Lower lobe of right lung (tissue), 2 donors: ENCODE data around the gene RPRML. TPM values are rescaled to one million over a fixed set of nuclear protein-coding genes. Genes with fewer than 3 reads are reported as not detected.
A peak's percentile ranks its signal among the peaks of the same experiment; 100 is the strongest.

ENCODE experiments used
- ATAC-seq, 2 donors: fragments of 200-7000 bp; cut with Tn5 transposase; one replicate each; pipeline ENCODE4 v1.9.1; 2020 to 2022; ENCODE audit warnings: mild to moderate bottlenecking in 2 of 2, moderate library complexity in 2 of 2
- DNase-seq: peaks from one replicate; pipeline ENCODE4 v3.0.0-alpha.2; 2020
- H3K27ac ChIP-seq: fragments of 200-600 bp; one replicate; pipeline ENCODE4 v1.8.0; 2022
- H3K27me3 ChIP-seq: fragments of 200-600 bp; one replicate; pipeline ENCODE4 v1.8.0; 2022; ENCODE audit warnings: low read depth
- H3K36me3 ChIP-seq: fragments of 200-600 bp; one replicate; pipeline ENCODE4 v1.8.0; 2022; ENCODE audit warnings: mild to moderate bottlenecking
- H3K4me1 ChIP-seq: fragments of 200-600 bp; one replicate; pipeline ENCODE4 v1.8.0; 2022
- H3K4me3 ChIP-seq: fragments of 200-600 bp; one replicate; pipeline ENCODE4 v1.8.0; 2022; ENCODE audit warnings: mild to moderate bottlenecking
- H3K9me3 ChIP-seq: fragments of 200-600 bp; one replicate; pipeline ENCODE4 v1.8.0; 2022
- intact Hi-C: fragments of 100-400 bp; cut with DNase I; formaldehyde crosslinking; loops from one replicate; pipeline ENCODE4 v1.11.0; 2022
- microRNA-seq: library from miRNA; unstranded; fragments of <30 nt; microRNA quantifications from one replicate; pipeline ENCODE4 v1.2.0, GENCODE V29; 2020; ENCODE audit warnings: borderline number of aligned reads
- total RNA-seq: library from RNA; stranded (reverse); fragmentation: NEBNext Ultra II Directional; extraction: Animal tissue kit (Norgen Biotek cat#: 25700); gene quantifications from one replicate; pipeline ENCODE4 v1.2.1, GENCODE V29; 2021
- TF ChIP-seq, protein P1 (sequence below): fragments of 200-600 bp; IDR thresholded peaks from one replicate; pipeline ENCODE4 v1.8.0; 2022; ENCODE audit warnings: antibody characterized with exemption, mild to moderate bottlenecking
- donor health status: DM: no; HTN: yes; CAD: no; lungs with severe emphysema.

RPRML gene
- total RNA-seq, 1 donor from 2014 or later, result not detected

DNA sequence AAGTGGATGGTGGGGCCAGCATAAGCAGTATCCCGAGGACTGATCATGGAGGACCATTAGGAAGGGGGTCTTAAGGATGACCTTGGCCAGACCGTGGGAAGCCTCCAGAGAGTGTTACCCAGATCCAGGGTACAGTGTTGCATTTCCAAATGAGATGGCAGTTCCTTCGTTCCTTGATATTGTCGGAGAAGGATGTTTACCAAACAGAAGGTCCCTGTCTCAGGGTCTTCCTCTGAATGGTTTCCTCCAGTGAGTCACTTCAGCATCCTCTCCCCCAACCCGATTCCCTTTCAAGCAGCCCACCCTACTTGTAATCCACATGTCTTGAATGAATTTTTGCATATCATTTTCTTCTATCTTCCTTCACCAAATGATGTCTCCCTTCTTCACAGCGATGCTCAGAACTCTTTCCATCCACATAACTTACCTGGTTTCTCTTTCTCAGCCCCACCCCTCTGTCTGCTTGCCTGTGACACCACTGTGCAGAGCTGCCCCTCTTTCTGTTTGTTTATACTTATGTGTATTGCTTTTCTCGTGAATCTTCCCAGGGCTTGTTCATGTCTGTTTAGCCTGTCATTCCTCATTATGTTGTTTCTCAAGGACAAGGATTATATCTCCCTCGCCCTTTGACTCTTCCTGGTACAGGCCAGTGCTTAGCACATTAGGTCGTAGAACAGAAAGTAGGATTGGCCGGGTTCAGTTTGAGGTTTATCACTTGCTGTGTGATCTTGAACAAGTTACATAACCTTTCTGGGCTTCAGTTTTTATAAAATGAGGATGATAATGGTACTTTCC is 50.4 kb downstream of the RPRML start:
- H3K9me3 ChIP-seq, result no peaks in the 10 kb centered on the region
- peaks cover 56% of the 10 kb centered on the region for H3K4me1 ChIP-seq
- no peak overlapping the region for H3K27ac ChIP-seq
- ATAC-seq (peak in 1 of 2 donors; percentile 9), DNase-seq (no peak)
- H3K36me3 ChIP-seq, result peaks cover 46% of the 10 kb centered on the region
- TF ChIP-seq, protein P1, sequence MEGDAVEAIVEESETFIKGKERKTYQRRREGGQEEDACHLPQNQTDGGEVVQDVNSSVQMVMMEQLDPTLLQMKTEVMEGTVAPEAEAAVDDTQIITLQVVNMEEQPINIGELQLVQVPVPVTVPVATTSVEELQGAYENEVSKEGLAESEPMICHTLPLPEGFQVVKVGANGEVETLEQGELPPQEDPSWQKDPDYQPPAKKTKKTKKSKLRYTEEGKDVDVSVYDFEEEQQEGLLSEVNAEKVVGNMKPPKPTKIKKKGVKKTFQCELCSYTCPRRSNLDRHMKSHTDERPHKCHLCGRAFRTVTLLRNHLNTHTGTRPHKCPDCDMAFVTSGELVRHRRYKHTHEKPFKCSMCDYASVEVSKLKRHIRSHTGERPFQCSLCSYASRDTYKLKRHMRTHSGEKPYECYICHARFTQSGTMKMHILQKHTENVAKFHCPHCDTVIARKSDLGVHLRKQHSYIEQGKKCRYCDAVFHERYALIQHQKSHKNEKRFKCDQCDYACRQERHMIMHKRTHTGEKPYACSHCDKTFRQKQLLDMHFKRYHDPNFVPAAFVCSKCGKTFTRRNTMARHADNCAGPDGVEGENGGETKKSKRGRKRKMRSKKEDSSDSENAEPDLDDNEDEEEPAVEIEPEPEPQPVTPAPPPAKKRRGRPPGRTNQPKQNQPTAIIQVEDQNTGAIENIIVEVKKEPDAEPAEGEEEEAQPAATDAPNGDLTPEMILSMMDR, result no peak
- H3K4me3 ChIP-seq, result no peak overlapping the region
- H3K27me3 ChIP-seq, result no peaks in the 10 kb centered on the region
- intact Hi-C loops, result no loop called here

Small RNA genes within 50 kb of the gene (microRNA-seq; reads per million reads assigned to microRNA genes)
- not detected for gene MIR5089

Other genes with a start within 250 kb of the RPRML start
- gene WNT3, start 160.6 kb downstream of the RPRML start, total RNA-seq, result 2.2 TPM
- 0.80 TPM for gene WNT9B, start 127.7 kb downstream of the RPRML start, total RNA-seq
- gene GOSR2, start 56.1 kb downstream of the RPRML start, total RNA-seq, result 55.2 TPM
- 76.6 TPM for gene CDC27, start 210.0 kb upstream of the RPRML start, total RNA-seq
- gene MYL4, start 230.1 kb upstream of the RPRML start, total RNA-seq, result 3.0 TPM